ENCODE results near the gene ZNF296. TPM values are rescaled to one million over a fixed set of nuclear protein-coding genes. Genes with fewer than 3 reads are reported as not detected.

ZNF296 gene
- total RNA-seq, 1 donor from 2014 or later: not detected

GRCh38 chr19:45078390-45079062 lies 2.2 kb upstream of the ZNF296 start:
- Histone ChIP-seq H4K20me1 (ENCODE audit: low read depth) (peaks cover 31% of the 10 kb centered on the region), H3K4me1 (peaks cover 35% of the 10 kb centered on the region), H3K36me3 (no peaks in the 10 kb centered on the region), H3K79me2 (ENCODE audit: low read depth) (peaks cover 42% of the 10 kb centered on the region), H3F3A (ENCODE audit: low read depth) (peaks cover 67% of the 10 kb centered on the region), H3K27ac (no peak overlapping the region), H3K27me3 (peaks cover 36% of the 10 kb centered on the region), H3K9me3 (ENCODE audit: low read depth) (no peaks in the 10 kb centered on the region), H3K4me2 (peak overlapping the region; percentile 83), H2AFZ (replicated peaks) (peak overlapping the region; percentile 60), H3K4me3 (peak overlapping the region; percentile 91), H3K9ac (no peak overlapping the region)
- TF ChIP-seq, protein P1, sequence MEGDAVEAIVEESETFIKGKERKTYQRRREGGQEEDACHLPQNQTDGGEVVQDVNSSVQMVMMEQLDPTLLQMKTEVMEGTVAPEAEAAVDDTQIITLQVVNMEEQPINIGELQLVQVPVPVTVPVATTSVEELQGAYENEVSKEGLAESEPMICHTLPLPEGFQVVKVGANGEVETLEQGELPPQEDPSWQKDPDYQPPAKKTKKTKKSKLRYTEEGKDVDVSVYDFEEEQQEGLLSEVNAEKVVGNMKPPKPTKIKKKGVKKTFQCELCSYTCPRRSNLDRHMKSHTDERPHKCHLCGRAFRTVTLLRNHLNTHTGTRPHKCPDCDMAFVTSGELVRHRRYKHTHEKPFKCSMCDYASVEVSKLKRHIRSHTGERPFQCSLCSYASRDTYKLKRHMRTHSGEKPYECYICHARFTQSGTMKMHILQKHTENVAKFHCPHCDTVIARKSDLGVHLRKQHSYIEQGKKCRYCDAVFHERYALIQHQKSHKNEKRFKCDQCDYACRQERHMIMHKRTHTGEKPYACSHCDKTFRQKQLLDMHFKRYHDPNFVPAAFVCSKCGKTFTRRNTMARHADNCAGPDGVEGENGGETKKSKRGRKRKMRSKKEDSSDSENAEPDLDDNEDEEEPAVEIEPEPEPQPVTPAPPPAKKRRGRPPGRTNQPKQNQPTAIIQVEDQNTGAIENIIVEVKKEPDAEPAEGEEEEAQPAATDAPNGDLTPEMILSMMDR (IDR thresholded peaks at IDR 0.05): no peak
- TF ChIP-seq EZH2phosphoT487 (IDR thresholded peaks at IDR 0.05) (no peak), EZH2 (IDR thresholded peaks at IDR 0.05) (no peak)
- Mint-ChIP-seq H3K4me3 (peak overlapping the region; percentile 99), H3K9me3 (no peaks in the 10 kb centered on the region), H3K36me3 (peaks cover 9% of the 10 kb centered on the region), H3K27ac (no peak overlapping the region), H3K27me3 (ENCODE audit: insufficient read depth, low read depth) (peaks cover 23% of the 10 kb centered on the region), H3K4me1 (peaks cover 30% of the 10 kb centered on the region)
- DNase-seq (ENCODE audit: low spot score): no peak

DNA sequence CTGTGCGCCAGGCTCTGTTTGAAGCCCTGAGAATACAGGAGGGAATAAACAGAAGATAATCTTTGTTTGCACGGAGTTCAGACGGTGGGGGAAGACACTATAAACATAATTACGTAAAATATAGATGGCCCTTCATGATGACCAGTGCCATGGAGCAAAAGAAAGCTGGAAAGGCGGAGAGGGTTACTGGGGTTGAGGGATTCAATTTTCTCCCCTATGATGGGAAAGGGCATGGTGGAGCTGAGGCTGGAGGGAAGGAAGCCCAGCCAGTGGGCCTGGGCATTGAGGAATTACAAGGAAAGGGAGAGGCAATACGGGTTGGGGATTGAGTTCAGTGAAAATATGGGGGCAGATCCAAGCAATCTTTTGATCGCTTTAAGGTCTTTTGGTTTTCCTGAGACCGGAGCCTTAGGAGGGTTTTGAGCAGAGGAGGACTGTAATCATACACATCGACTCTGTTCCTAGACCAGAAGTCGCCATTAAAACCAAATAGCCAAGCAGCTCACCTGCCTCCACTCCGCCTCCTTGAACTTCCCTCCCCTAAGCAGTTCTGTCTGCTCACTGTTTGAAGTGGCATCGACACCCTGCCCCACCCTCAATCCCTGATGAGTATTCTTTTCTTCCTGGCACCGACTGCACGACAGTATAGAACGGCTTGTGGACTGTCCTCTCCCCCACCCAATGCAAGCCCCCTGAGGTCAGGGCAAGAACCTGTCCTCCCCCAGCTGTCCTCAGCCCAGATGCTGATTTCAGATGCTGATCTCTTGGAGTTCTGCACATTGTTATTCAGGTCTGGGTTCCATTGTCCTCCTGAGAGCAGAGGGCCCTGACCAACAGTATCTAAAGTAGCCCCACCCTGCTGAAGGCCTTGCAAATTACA lies 813 bp upstream of the ZNF296 start:
- Mint-ChIP-seq H3K27ac (no peak overlapping the region), H3K9me3 (no peaks in the 10 kb centered on the region), H3K27me3 (ENCODE audit: insufficient read depth, low read depth) (peaks cover 24% of the 10 kb centered on the region), H3K36me3 (peaks cover 6% of the 10 kb centered on the region), H3K4me1 (peaks cover 30% of the 10 kb centered on the region), H3K4me3 (peak overlapping the region; percentile 70)
- Histone ChIP-seq H3F3A (ENCODE audit: low read depth) (peaks cover 67% of the 10 kb centered on the region), H2AFZ (replicated peaks) (peak overlapping the region; percentile 74), H3K4me3 (peak overlapping the region; percentile 47), H3K9ac (no peak overlapping the region), H3K4me2 (peak overlapping the region; percentile 74), H3K27me3 (peaks cover 36% of the 10 kb centered on the region), H3K9me3 (ENCODE audit: low read depth) (no peaks in the 10 kb centered on the region), H4K20me1 (ENCODE audit: low read depth) (peaks cover 27% of the 10 kb centered on the region), H3K79me2 (ENCODE audit: low read depth) (peaks cover 28% of the 10 kb centered on the region), H3K4me1 (peaks cover 35% of the 10 kb centered on the region), H3K36me3 (no peaks in the 10 kb centered on the region), H3K27ac (no peak overlapping the region)
- TF ChIP-seq EZH2 (IDR thresholded peaks at IDR 0.05) (no peak), EZH2phosphoT487 (IDR thresholded peaks at IDR 0.05) (no peak)
- TF ChIP-seq, protein P1 (IDR thresholded peaks at IDR 0.05): no peak
- no peak for DNase-seq (ENCODE audit: low spot score)

DNA sequence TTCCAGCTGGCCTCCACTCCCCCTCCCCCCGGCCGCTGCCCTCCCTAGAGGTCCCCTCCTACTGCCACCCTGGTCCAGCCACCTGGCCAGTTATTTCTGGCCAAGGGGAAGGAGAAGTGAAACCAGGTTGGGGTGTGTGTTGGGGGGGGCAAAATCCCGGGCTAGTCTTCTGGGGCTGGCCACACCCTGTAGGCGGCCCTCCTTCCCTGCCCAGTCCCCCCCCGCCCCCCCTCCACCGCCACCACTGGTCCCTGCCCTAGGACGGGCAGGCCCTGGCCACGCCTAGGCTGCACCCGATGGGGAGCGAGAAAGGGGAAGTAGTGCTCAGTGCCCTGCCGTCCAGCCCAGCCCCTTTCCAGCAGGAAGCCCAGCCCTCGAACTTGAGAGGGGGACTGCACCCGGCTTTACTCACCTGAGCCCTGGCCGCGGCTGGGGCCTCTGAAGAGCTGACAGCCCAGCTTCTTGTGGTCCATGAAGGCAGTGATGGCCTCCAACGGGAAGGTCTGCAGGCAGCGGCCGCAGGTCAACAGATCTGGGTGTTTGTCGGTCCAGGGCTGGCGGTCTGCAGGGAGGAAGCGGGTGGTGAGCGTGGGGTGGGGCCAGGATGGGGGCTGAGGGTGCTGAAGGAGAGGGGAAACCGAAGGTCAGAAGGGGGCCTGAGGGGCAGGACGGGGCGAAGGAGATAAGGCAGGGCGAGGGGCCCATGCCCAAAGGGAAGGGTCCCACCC lies 813 bp downstream of the ZNF296 start:
- Mint-ChIP-seq H3K4me1 (peaks cover 25% of the 10 kb centered on the region), H3K27me3 (ENCODE audit: insufficient read depth, low read depth) (peaks cover 20% of the 10 kb centered on the region), H3K27ac (no peak overlapping the region), H3K36me3 (no peaks in the 10 kb centered on the region), H3K4me3 (peak overlapping the region; percentile 71), H3K9me3 (no peaks in the 10 kb centered on the region)
- H3K79me2 ChIP-seq (ENCODE audit: low read depth): peaks cover 12% of the 10 kb centered on the region
- peak overlapping the region; percentile 74 for H3K4me2 ChIP-seq
- no peaks in the 10 kb centered on the region for H3K36me3 ChIP-seq
- peaks cover 31% of the 10 kb centered on the region for H3K4me1 ChIP-seq
- no peaks in the 10 kb centered on the region for H3K9me3 ChIP-seq (ENCODE audit: low read depth)
- H3K4me3 ChIP-seq: peak overlapping the region; percentile 47
- no peak overlapping the region for H3K27ac ChIP-seq
- TF ChIP-seq EZH2phosphoT487 (IDR thresholded peaks at IDR 0.05) (peak; percentile 7), EZH2 (IDR thresholded peaks at IDR 0.05) (peak; percentile 18)
- TF ChIP-seq, protein P1 (IDR thresholded peaks at IDR 0.05): no peak
- H3F3A ChIP-seq (ENCODE audit: low read depth): peaks cover 62% of the 10 kb centered on the region
- H2AFZ ChIP-seq (replicated peaks): peak overlapping the region; percentile 74
- peaks cover 36% of the 10 kb centered on the region for H3K27me3 ChIP-seq
- peaks cover 20% of the 10 kb centered on the region for H4K20me1 ChIP-seq (ENCODE audit: low read depth)
- H3K9ac ChIP-seq: no peak overlapping the region
- peak; percentile 43 for DNase-seq (ENCODE audit: low spot score)

Data from neural progenitor cell (in vitro differentiated cells).